WTC11 (cell line): ENCODE data around the gene LGALS8. TPM values are rescaled to one million over a fixed set of nuclear protein-coding genes. Genes with fewer than 3 reads are reported as not detected.

Experiments
- ATAC-seq: fragments of 200-7000 bp; cut with Tn5 transposase; 2 replicates; pipeline ENCODE4 v1.10.0; 2021; ENCODE audit warnings: mild to moderate bottlenecking, moderate library complexity
- CTCF ChIA-PET: fragments of 300-600 bp; sonication (Branson Sonifier 250); formaldehyde crosslinking; loops from one replicate; lab custom pipeline; 2021; ENCODE audit warnings: antibody characterized with exemption; lab: Charles Lee
- POLR2A ChIA-PET: fragments of 350-600 bp; sonication (Branson Sonifier 250); formaldehyde crosslinking; loops from one replicate; lab custom pipeline; 2021; ENCODE audit warnings: antibody characterized with exemption; lab: Charles Lee
- DNase-seq: peaks from one replicate; pipeline ENCODE4 v3.0.0; 2021; ENCODE audit warnings: low spot score
- H3K27ac Mint-ChIP-seq: 2 replicates; pipeline ENCODE4 v1.8.0; 2021; ENCODE audit warnings: mixed read lengths
- H3K27me3 Mint-ChIP-seq: 2 replicates; pipeline ENCODE4 v1.8.0; 2021; ENCODE audit warnings: low read depth, mild to moderate bottlenecking, moderate library complexity, mixed read lengths
- H3K36me3 Mint-ChIP-seq: 2 replicates; pipeline ENCODE4 v1.8.0; 2021; ENCODE audit warnings: mixed read lengths
- H3K4me1 Mint-ChIP-seq: 2 replicates; pipeline ENCODE4 v1.8.0; 2022; ENCODE audit warnings: mixed read lengths
- H3K4me3 Mint-ChIP-seq: 2 replicates; pipeline ENCODE4 v1.8.0; 2021; ENCODE audit warnings: mild to moderate bottlenecking, moderate library complexity, mixed read lengths
- H3K9me3 Mint-ChIP-seq: 2 replicates; pipeline ENCODE4 v1.8.0; 2021; ENCODE audit warnings: mixed read lengths
- ATF3 ChIP-seq: sonication (generic); formaldehyde crosslinking; conservative IDR thresholded peaks from 2 replicates; pipeline ENCODE4 v1.8.1; 2022; ENCODE audit warnings: mild to moderate bottlenecking, missing genetic modification reagents
- CDX4 ChIP-seq: fragments of 250-450 bp; sonication (Bioruptor Pico); IDR thresholded peaks from 2 replicates; pipeline ENCODE4 v1.9.0; 2021; ENCODE audit warnings: moderate library complexity, mild to moderate bottlenecking, inconsistent platforms, borderline replicate concordance
- CREB1 ChIP-seq: sonication (generic); formaldehyde crosslinking; IDR thresholded peaks from 2 replicates; pipeline ENCODE4 v1.8.0; 2023; ENCODE audit warnings: mild to moderate bottlenecking, missing genetic modification reagents
- EMX1 ChIP-seq: fragments of 250-450 bp; sonication (Bioruptor Pico); IDR thresholded peaks from 2 replicates; pipeline ENCODE4 v1.8.0; 2021; ENCODE audit warnings: mild to moderate bottlenecking
- ERG ChIP-seq: fragments of 250-450 bp; sonication (Bioruptor Pico); IDR thresholded peaks from 2 replicates; pipeline ENCODE4 v1.8.0; 2021; ENCODE audit warnings: mild to moderate bottlenecking
- FOXJ3 ChIP-seq: sonication (generic); formaldehyde crosslinking; IDR thresholded peaks from 2 replicates; pipeline ENCODE4 v1.9.0; 2021; ENCODE audit warnings: missing genetic modification reagents, mild to moderate bottlenecking, borderline replicate concordance
- MLX ChIP-seq: sonication (generic); formaldehyde crosslinking; IDR thresholded peaks from 2 replicates; pipeline ENCODE4 v1.8.1; 2023; ENCODE audit warnings: mild to moderate bottlenecking, missing genetic modification reagents, moderate library complexity
- MXD4 ChIP-seq: fragments of 250-450 bp; sonication (Bioruptor Pico); IDR thresholded peaks from 2 replicates; pipeline ENCODE4 v1.8.0; 2021; ENCODE audit warnings: mild to moderate bottlenecking, moderate library complexity, borderline replicate concordance
- NR1H2 ChIP-seq: sonication (generic); formaldehyde crosslinking; IDR thresholded peaks from 2 replicates; pipeline ENCODE4 v1.9.0; 2021; ENCODE audit warnings: mild to moderate bottlenecking, moderate library complexity, missing genetic modification reagents
- PREB ChIP-seq: sonication (generic); formaldehyde crosslinking; IDR thresholded peaks from 2 replicates; pipeline ENCODE4 v1.8.1; 2022; ENCODE audit warnings: mild to moderate bottlenecking, missing genetic modification reagents, moderate library complexity, borderline replicate concordance
- PRRX2 ChIP-seq: fragments of 250-450 bp; sonication (Bioruptor Pico); IDR thresholded peaks from 2 replicates; pipeline ENCODE4 v1.8.0; 2021; ENCODE audit warnings: mild to moderate bottlenecking
- STAT6 ChIP-seq: sonication (generic); formaldehyde crosslinking; conservative IDR thresholded peaks from 2 replicates; pipeline ENCODE4 v1.8.1; 2023; ENCODE audit warnings: mild to moderate bottlenecking, low read depth, missing genetic modification reagents, moderate library complexity
- TEAD4 ChIP-seq: sonication (generic); formaldehyde crosslinking; IDR thresholded peaks from 2 replicates; pipeline ENCODE4 v1.8.0; 2022; ENCODE audit warnings: mild to moderate bottlenecking, missing genetic modification reagents
- USF1 ChIP-seq: sonication (generic); formaldehyde crosslinking; IDR thresholded peaks from 2 replicates; pipeline ENCODE4 v1.8.0; 2022; ENCODE audit warnings: mild to moderate bottlenecking, missing genetic modification reagents
- USF2 ChIP-seq: sonication (generic); formaldehyde crosslinking; IDR thresholded peaks from 2 replicates; pipeline ENCODE4 v1.8.1; 2023; ENCODE audit warnings: mild to moderate bottlenecking, missing genetic modification reagents, moderate library complexity
- ZMAT4 ChIP-seq: fragments of 250-450 bp; sonication (Bioruptor Pico); IDR thresholded peaks from 2 replicates; pipeline ENCODE4 v1.9.0; 2021; ENCODE audit warnings: mild to moderate bottlenecking
- ZNF121 ChIP-seq: sonication (generic); formaldehyde crosslinking; IDR thresholded peaks from 2 replicates; pipeline ENCODE4 v1.8.0; 2023; ENCODE audit warnings: missing genetic modification reagents
- ZNF219 ChIP-seq: sonication (generic); formaldehyde crosslinking; IDR thresholded peaks from 2 replicates; pipeline ENCODE4 v1.8.0; 2023; ENCODE audit warnings: missing genetic modification reagents, mild to moderate bottlenecking, borderline replicate concordance
- ZNF423 ChIP-seq: fragments of 250-450 bp; sonication (Bioruptor Pico); IDR thresholded peaks from 2 replicates; pipeline ENCODE4 v2.1.2; 2022; ENCODE audit warnings: mild to moderate bottlenecking, moderate library complexity
- ZNF532 ChIP-seq: fragments of 250-450 bp; sonication (Bioruptor Pico); IDR thresholded peaks from 2 replicates; pipeline ENCODE4 v1.9.0; 2021; ENCODE audit warnings: mild to moderate bottlenecking, borderline replicate concordance
- total RNA-seq: library from RNA; stranded (reverse); gene quantifications from 3 replicates; pipeline ENCODE4 v1.2.3, GENCODE V29; 2021

LGALS8 gene
- total RNA-seq, 1 experiment from 2014 or later, result 8.6 TPM

- Mint-ChIP-seq H3K27me3 (no peaks in the 10 kb centered on the region), H3K9me3 (no peaks in the 10 kb centered on the region), H3K4me1 (no peaks in the 10 kb centered on the region), H3K36me3 (peaks cover 66% of the 10 kb centered on the region), H3K27ac (no peak overlapping the region), H3K4me3 (no peak overlapping the region)
- TF ChIP-seq PREB (no peak), CDX4 (CRISPR knock-in tag) (no peak), MXD4 (CRISPR knock-in tag) (no peak), EMX1 (CRISPR knock-in tag) (no peak), ZMAT4 (CRISPR knock-in tag) (no peak), ZNF121 (CRISPR knock-in tag) (no peak), FOXJ3 (CRISPR knock-in tag) (no peak), CREB1 (CRISPR knock-in tag) (no peak), PRRX2 (CRISPR knock-in tag) (no peak), NR1H2 (CRISPR knock-in tag) (no peak), MLX (CRISPR knock-in tag) (no peak), USF2 (CRISPR knock-in tag) (no peak), ZNF219 (CRISPR knock-in tag) (no peak), ERG (no peak), ZNF532 (CRISPR knock-in tag) (no peak), ZNF423 (CRISPR knock-in tag) (no peak)
- ChIA-PET CTCF (no interaction called here), POLR2A (no interaction called here)
- ATAC-seq (no peak), DNase-seq (no peak)
Measured at GRCh38 chr1:236556606-236557005, 32.8 kb downstream of the LGALS8 start.

- H3K27ac Mint-ChIP-seq, result no peak overlapping the region; the same call in 1 of the 2 replicates
- H3K9me3 Mint-ChIP-seq, result no peaks in the 10 kb centered on the region
- no peaks in the 10 kb centered on the region for H3K4me1 Mint-ChIP-seq
- H3K36me3 Mint-ChIP-seq, result peaks cover 58% of the 10 kb centered on the region
- no peak for ATAC-seq
- no peak overlapping the region for H3K4me3 Mint-ChIP-seq
- CTCF ChIA-PET, result interaction anchor here (0.9 kb wide), 1 partner anchor 10 kb away, joined by 3 read pairs; no protein-coding TSS in a partner anchor
- no peaks in the 10 kb centered on the region for H3K27me3 Mint-ChIP-seq
- POLR2A ChIA-PET, result no interaction called here
- DNase-seq, result no peak
- no peak for TF ChIP-seq STAT6 (CRISPR knock-in tag)
- TF ChIP-seq CREB1 (CRISPR knock-in tag), result no peak
- no peak for TF ChIP-seq ATF3 (CRISPR knock-in tag)
- no peak for TF ChIP-seq USF1 (CRISPR knock-in tag)
- no peak for TF ChIP-seq NR1H2 (CRISPR knock-in tag)
- TF ChIP-seq TEAD4 (CRISPR knock-in tag), result no peak
Measured at GRCh38 chr1:236558081-236558480, 34.3 kb downstream of the LGALS8 start.
